Activated CD4-positive, alpha-beta T cell treated with anti-CD3 and anti-CD28 coated beads for 36 hours (primary cell): Measurements from ENCODE around the gene PTGS1. TPM values are rescaled to one million over a fixed set of nuclear protein-coding genes. Genes with fewer than 3 reads are reported as not detected.
"Not testable (repeated sequence)": the region's sequence is repeated elsewhere in the genome, so short reads cannot be mapped to it uniquely, and the experiment has no call there.

Experiments used
- ATAC-seq: fragments of 200-7000 bp; cut with Tn5 transposase; one replicate; pipeline ENCODE4 v1.10.0; 2021; ENCODE audit warnings: mild to moderate bottlenecking, moderate library complexity
- CTCF ChIA-PET: fragments of 350-600 bp; sonication (Branson Sonifier 250); formaldehyde crosslinking; loops from one replicate; lab custom pipeline; 2021; ENCODE audit warnings: antibody characterized with exemption; lab: Charles Lee
- POLR2A ChIA-PET: fragments of 350-600 bp; sonication (Branson Sonifier 250); formaldehyde crosslinking; loops from one replicate; lab custom pipeline; 2021; ENCODE audit warnings: antibody characterized with exemption, inconsistent platforms; lab: Charles Lee
- DNase-seq: peaks from one replicate; pipeline ENCODE4 v3.0.0-alpha.2; 2020
- H3K27ac Mint-ChIP-seq: one replicate; pipeline ENCODE4 v1.8.0; 2021; ENCODE audit warnings: mixed read lengths
- H3K27me3 Mint-ChIP-seq: one replicate; pipeline ENCODE4 v1.8.0; 2021; ENCODE audit warnings: mixed read lengths
- H3K36me3 Mint-ChIP-seq: one replicate; pipeline ENCODE4 v1.8.0; 2021; ENCODE audit warnings: low read depth, mixed read lengths
- H3K4me1 Mint-ChIP-seq: one replicate; pipeline ENCODE4 v1.8.0; 2021; ENCODE audit warnings: mixed read lengths
- H3K4me3 Mint-ChIP-seq: one replicate; pipeline ENCODE4 v1.8.0; 2021; ENCODE audit warnings: mild to moderate bottlenecking, moderate library complexity, mixed read lengths
- H3K9me3 Mint-ChIP-seq: one replicate; pipeline ENCODE4 v1.8.0; 2021; ENCODE audit warnings: low read depth, mixed read lengths
- intact Hi-C, 2 experiments: fragments of 100-400 bp; cut with DNase I in 1 of 2; cut with micrococcal nuclease in 1 of 2; formaldehyde crosslinking; loops; one replicate each; pipeline versions ENCODE4 v1.14.2 to v1.15.1; 2022 to 2024; cut with DNase I, micrococcal nuclease
- total RNA-seq, 2 experiments: library from RNA; stranded (reverse); gene quantifications; one replicate each; pipeline ENCODE4 v1.2.3, GENCODE V29; 2021

PTGS1 gene
- under 1 TPM in 1 of 2 experiments, not detected in 1; 0.09 TPM for total RNA-seq

GRCh38 chr9:122370869-122371755, at the start of gene PTGS1:
TSS of gene PTGS1 (plus strand) at chr9:122371024. CDS start at chr9:122371085, 61 bp downstream.
- intact Hi-C loops, result loop anchor here in 1 of 2 experiments (10.0 kb wide), 1 partner anchor 434 kb away; the partner anchor contains the start of gene OR1K1
- no peak within 1 kb of the TSS for H3K27ac Mint-ChIP-seq
- H3K9me3 Mint-ChIP-seq, result peaks cover 4% of the 10 kb centered on the region
- no peak within 1 kb of the TSS for H3K4me3 Mint-ChIP-seq
- H3K36me3 Mint-ChIP-seq, result no peaks in the 10 kb centered on the region
- ATAC-seq (peak; percentile 33), DNase-seq (peak; percentile 19)
- CTCF ChIA-PET, result no interaction called here
- peaks cover 9% of the 10 kb centered on the region for H3K4me1 Mint-ChIP-seq
- POLR2A ChIA-PET, result no interaction called here
- H3K27me3 Mint-ChIP-seq, result peaks cover 30% of the 10 kb centered on the region

GRCh38 chr9:122322553-122322952, 48.3 kb upstream of the PTGS1 start:
- no peaks in the 10 kb centered on the region for H3K27me3 Mint-ChIP-seq
- no peak overlapping the region for H3K27ac Mint-ChIP-seq
- no peaks in the 10 kb centered on the region for H3K9me3 Mint-ChIP-seq
- H3K4me1 Mint-ChIP-seq, result peaks cover 7% of the 10 kb centered on the region
- POLR2A ChIA-PET, result no interaction called here
- H3K36me3 Mint-ChIP-seq, result peaks cover 42% of the 10 kb centered on the region
- CTCF ChIA-PET, result interaction anchor here (0.7 kb wide), 1 partner anchor 544 kb away, joined by 3 read pairs; no protein-coding TSS in a partner anchor
- intact Hi-C loops, result no loop called here
- ATAC-seq (no peak), DNase-seq (no peak)
- H3K4me3 Mint-ChIP-seq, result no peak overlapping the region

- ATAC-seq, H3K4me3 Mint-ChIP-seq, DNase-seq, H3K4me1 Mint-ChIP-seq, H3K27ac Mint-ChIP-seq, CTCF ChIA-PET, POLR2A ChIA-PET, H3K27me3 Mint-ChIP-seq, intact Hi-C loops, H3K9me3 Mint-ChIP-seq: not testable (repeated sequence)
- H3K36me3 Mint-ChIP-seq, result peaks cover 45% of the 10 kb centered on the region
Observed at GRCh38 chr9:122324665-122325064, 46.2 kb upstream of the PTGS1 start.

GRCh38 chr9:122325124-122325523, 45.7 kb upstream of the PTGS1 start:
- ChIA-PET CTCF (no interaction called here), POLR2A (no interaction called here)
- peak; percentile 95 for ATAC-seq
- peaks cover 45% of the 10 kb centered on the region for H3K36me3 Mint-ChIP-seq
- no peaks in the 10 kb centered on the region for H3K27me3 Mint-ChIP-seq
- DNase-seq, result peak; percentile 22
- peaks cover 7% of the 10 kb centered on the region for H3K4me1 Mint-ChIP-seq
- H3K9me3 Mint-ChIP-seq, result no peaks in the 10 kb centered on the region
- no peak overlapping the region for H3K27ac Mint-ChIP-seq
- no peak overlapping the region for H3K4me3 Mint-ChIP-seq
- intact Hi-C loops, result no loop called here

- Mint-ChIP-seq H3K4me1 (peaks cover 13% of the 10 kb centered on the region), H3K9me3 (no peaks in the 10 kb centered on the region), H3K4me3 (no peak overlapping the region), H3K27me3 (no peaks in the 10 kb centered on the region), H3K27ac (no peak overlapping the region), H3K36me3 (peaks cover 42% of the 10 kb centered on the region)
- no peak for ATAC-seq
- CTCF ChIA-PET, result interaction anchor here (0.7 to 1.4 kb wide), 3 partner anchors 10 to 213 kb away, joined by 3 to 4 read pairs (median 4); no protein-coding TSS in a partner anchor
- DNase-seq, result no peak
- intact Hi-C loops, result no loop called here
- POLR2A ChIA-PET, result no interaction called here
Observed at GRCh38 chr9:122327175-122327574, 43.6 kb upstream of the PTGS1 start.

- H3K4me1 Mint-ChIP-seq, result peaks cover 11% of the 10 kb centered on the region
- ChIA-PET CTCF (interaction anchor here (1.4 kb wide), 2 partner anchors 205 to 231 kb away, joined by 4 to 6 read pairs; no protein-coding TSS in a partner anchor), POLR2A (no interaction called here)
- H3K4me3 Mint-ChIP-seq, result no peak overlapping the region
- DNase-seq (no peak), ATAC-seq (no peak)
- H3K9me3 Mint-ChIP-seq, result no peaks in the 10 kb centered on the region
- H3K27ac Mint-ChIP-seq, result no peak overlapping the region
- no peaks in the 10 kb centered on the region for H3K27me3 Mint-ChIP-seq
- peaks cover 18% of the 10 kb centered on the region for H3K36me3 Mint-ChIP-seq
- intact Hi-C loops, result no loop called here
Observed at GRCh38 chr9:122329597-122329996, 41.2 kb upstream of the PTGS1 start.

- H3K9me3 Mint-ChIP-seq, DNase-seq, ATAC-seq, H3K4me3 Mint-ChIP-seq, H3K27me3 Mint-ChIP-seq, H3K27ac Mint-ChIP-seq, H3K4me1 Mint-ChIP-seq, intact Hi-C loops: not testable (repeated sequence)
- H3K36me3 Mint-ChIP-seq, result peaks cover 12% of the 10 kb centered on the region
- ChIA-PET POLR2A (interaction anchor here (0.7 kb wide), 1 partner anchor 867 kb away, joined by 3 read pairs; no protein-coding TSS in a partner anchor), CTCF (interaction anchor here (0.9 to 1.4 kb wide), 3 partner anchors 9 to 231 kb away, joined by 3 to 6 read pairs (median 4); no protein-coding TSS in a partner anchor)
Observed at GRCh38 chr9:122330466-122330865, 40.4 kb upstream of the PTGS1 start.

- H3K9me3 Mint-ChIP-seq, result no peaks in the 10 kb centered on the region
Observed at GRCh38 chr9:122331523-122331927, 39.3 kb upstream of the PTGS1 start.

GRCh38 chr9:122332083-122332482, 38.7 kb upstream of the PTGS1 start:
- CTCF ChIA-PET, result interaction anchor here (0.6 kb wide), 1 partner anchor 236 kb away, joined by 3 read pairs; no protein-coding TSS in a partner anchor
- POLR2A ChIA-PET, result no interaction called here
- no peaks in the 10 kb centered on the region for H3K9me3 Mint-ChIP-seq
- H3K4me3 Mint-ChIP-seq, result no peak overlapping the region
- intact Hi-C loops, result no loop called here
- H3K27ac Mint-ChIP-seq, result no peak overlapping the region
- peak; percentile 13 for DNase-seq
- ATAC-seq, result peak; percentile 55
- H3K36me3 Mint-ChIP-seq, result peaks cover 9% of the 10 kb centered on the region
- peaks cover 5% of the 10 kb centered on the region for H3K4me1 Mint-ChIP-seq
- H3K27me3 Mint-ChIP-seq, result no peaks in the 10 kb centered on the region

More at GRCh38 chr9:122331523-122331927, 39.3 kb upstream of the PTGS1 start:
- no peak for DNase-seq
- Mint-ChIP-seq H3K4me1 (peaks cover 5% of the 10 kb centered on the region), H3K36me3 (peaks cover 9% of the 10 kb centered on the region), H3K4me3 (no peak overlapping the region), H3K27me3 (no peaks in the 10 kb centered on the region), H3K27ac (no peak overlapping the region)
- intact Hi-C loops, result no loop called here
- no peak for ATAC-seq
- ChIA-PET CTCF (interaction anchor here (0.8 to 0.9 kb wide), 2 partner anchors 8 to 1625 kb away, joined by 3 read pairs; no protein-coding TSS in a partner anchor), POLR2A (no interaction called here)

GRCh38 chr9:122332644-122333043, 38.2 kb upstream of the PTGS1 start:
- H3K27ac Mint-ChIP-seq, result no peak overlapping the region
- POLR2A ChIA-PET, result no interaction called here
- ATAC-seq (no peak), DNase-seq (no peak)
- H3K4me3 Mint-ChIP-seq, result no peak overlapping the region
- intact Hi-C loops, result no loop called here
- H3K27me3 Mint-ChIP-seq, result no peaks in the 10 kb centered on the region
- peaks cover 5% of the 10 kb centered on the region for H3K4me1 Mint-ChIP-seq
- H3K9me3 Mint-ChIP-seq, result no peaks in the 10 kb centered on the region
- CTCF ChIA-PET, result interaction anchor here (0.9 kb wide), 1 partner anchor 233 kb away, joined by 4 read pairs; no protein-coding TSS in a partner anchor
- H3K36me3 Mint-ChIP-seq, result peaks cover 9% of the 10 kb centered on the region

GRCh38 chr9:122333169-122333808, 37.5 kb upstream of the PTGS1 start:
- ATAC-seq (no peak), DNase-seq (no peak)
- ChIA-PET POLR2A (no interaction called here), CTCF (interaction anchor here (0.9 kb wide), 1 partner anchor 234 kb away, joined by 4 read pairs; no protein-coding TSS in a partner anchor)
- H3K27ac Mint-ChIP-seq, result no peak overlapping the region
- H3K27me3 Mint-ChIP-seq, result no peaks in the 10 kb centered on the region
- no peak overlapping the region for H3K4me3 Mint-ChIP-seq
- peaks cover 5% of the 10 kb centered on the region for H3K4me1 Mint-ChIP-seq
- no peaks in the 10 kb centered on the region for H3K9me3 Mint-ChIP-seq
- peaks cover 6% of the 10 kb centered on the region for H3K36me3 Mint-ChIP-seq
- intact Hi-C loops, result no loop called here
